ENCODE data around the gene PC. TPM values are rescaled to one million over a fixed set of nuclear protein-coding genes. Genes with fewer than 3 reads are reported as not detected.

The PC gene
- total RNA-seq, 3 donors from 2014 or later, result 20.0 to 43.8 (median 43.3) TPM

GRCh38 chr11:66891851-66892660, 66.1 kb downstream of the PC start:
- intact Hi-C loops (cut with DNase I, micrococcal nuclease), result no loop called here
- Histone ChIP-seq H3K4me1 (ENCODE audit: low read depth) (no peaks in the 10 kb centered on the region), H3K36me3 (ENCODE audit: low read depth) (no peaks in the 10 kb centered on the region), H3K4me3 (no peak overlapping the region), H3K9me3 (no peaks in the 10 kb centered on the region)
- DNase-seq, result peak in 2 of 3 donors; percentile 32 to 33
- ATAC-seq, result peak; percentile 98
- no peak for TF ChIP-seq CTCF (IDR thresholded peaks at IDR 0.05)

DNA sequence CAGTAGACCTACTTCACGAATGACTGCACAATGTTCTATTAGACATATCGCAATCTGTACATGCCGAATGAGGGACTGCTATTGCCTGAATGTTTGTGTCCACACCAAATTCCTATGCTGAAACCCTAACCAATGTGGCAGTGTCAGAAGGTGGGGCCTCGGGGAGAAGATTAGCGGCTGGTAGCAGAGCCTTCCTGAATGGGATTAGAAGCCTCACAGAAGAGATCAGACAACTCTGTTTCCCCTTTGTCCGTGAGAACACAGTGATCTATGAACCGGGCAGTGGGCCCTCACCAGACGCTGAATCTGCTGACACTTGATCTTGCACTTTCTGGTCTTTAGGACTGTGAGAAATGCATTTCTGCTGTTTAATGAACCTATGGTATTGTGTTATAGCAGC, 68.2 kb downstream of the PC start:
- TF ChIP-seq CTCF (IDR thresholded peaks at IDR 0.05), result no peak
- no peaks in the 10 kb centered on the region for H3K36me3 ChIP-seq (ENCODE audit: low read depth)
- H3K4me1 ChIP-seq (ENCODE audit: low read depth), result no peaks in the 10 kb centered on the region
- no peak for DNase-seq
- intact Hi-C loops (cut with DNase I, micrococcal nuclease), result no loop called here
- H3K4me3 ChIP-seq, result no peak overlapping the region
- ATAC-seq, result no peak
- no peaks in the 10 kb centered on the region for H3K9me3 ChIP-seq

DNA sequence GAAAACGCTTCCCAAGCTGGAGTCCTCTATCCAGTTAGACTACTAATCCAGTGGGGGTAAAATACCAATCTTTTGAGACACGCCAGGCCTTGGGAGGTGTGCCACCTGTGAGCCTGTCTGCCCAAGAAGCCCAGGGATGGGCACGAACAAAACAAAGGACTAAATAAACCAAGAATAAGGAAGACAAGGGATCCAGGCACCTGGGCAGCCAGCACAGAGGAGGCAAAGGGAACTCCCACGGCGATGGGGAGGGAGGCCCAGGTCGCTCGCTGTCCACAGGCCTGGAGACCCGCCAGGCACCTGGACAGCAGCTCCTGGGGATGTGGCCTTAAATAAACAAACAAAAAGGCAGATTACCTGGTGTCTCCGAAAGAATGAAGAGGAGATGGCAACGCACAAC, 69.9 kb downstream of the PC start:
- no peak overlapping the region for H3K4me3 ChIP-seq
- H3K4me1 ChIP-seq (ENCODE audit: low read depth), result no peaks in the 10 kb centered on the region
- ATAC-seq, result no peak
- no peaks in the 10 kb centered on the region for H3K36me3 ChIP-seq (ENCODE audit: low read depth)
- H3K9me3 ChIP-seq, result no peaks in the 10 kb centered on the region
- TF ChIP-seq CTCF (IDR thresholded peaks at IDR 0.05), result no peak
- intact Hi-C loops (cut with DNase I, micrococcal nuclease), result no loop called here
- DNase-seq, result peak in 1 of 3 donors; percentile 17

GRCh38 chr11:66887526-66887925, 70.7 kb downstream of the PC start:
- Histone ChIP-seq H3K36me3 (ENCODE audit: low read depth) (no peaks in the 10 kb centered on the region), H3K4me1 (ENCODE audit: low read depth) (peaks cover 4% of the 10 kb centered on the region), H3K4me3 (no peak overlapping the region), H3K9me3 (no peaks in the 10 kb centered on the region)
- ATAC-seq (no peak), DNase-seq (peak in 1 of 3 donors; percentile 12)
- no peak for TF ChIP-seq CTCF (IDR thresholded peaks at IDR 0.05)
- intact Hi-C loops (cut with DNase I, micrococcal nuclease), result no loop called here

DNA sequence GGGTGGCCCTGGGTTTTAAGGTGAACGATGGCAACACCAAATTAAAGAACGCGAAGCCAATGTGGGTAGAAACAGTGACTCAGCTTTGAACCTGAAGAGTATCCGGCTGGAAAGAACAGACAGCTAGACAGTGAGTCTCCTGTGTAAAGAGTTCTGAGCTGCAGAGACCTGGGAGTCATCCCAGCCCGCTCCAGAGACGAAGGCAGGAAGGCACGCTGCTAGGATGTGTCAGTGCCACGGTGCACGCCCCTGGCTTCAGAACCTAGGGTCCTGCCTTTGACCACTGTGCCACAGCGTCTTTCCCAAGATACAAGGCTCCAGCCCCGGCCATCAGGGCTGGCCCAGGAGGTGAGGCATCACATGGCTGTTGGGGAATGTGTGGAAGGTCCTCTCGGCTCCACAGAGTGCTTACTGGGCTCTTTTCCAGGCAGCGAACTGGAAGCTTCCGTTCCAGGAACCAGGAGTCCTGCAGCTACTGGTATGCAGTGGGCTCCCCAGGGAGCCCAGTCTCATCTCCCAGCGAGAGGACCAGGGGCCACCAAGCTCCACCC, 71.4 kb downstream of the PC start:
- ATAC-seq, result no peak
- Histone ChIP-seq H3K4me3 (no peak overlapping the region), H3K4me1 (ENCODE audit: low read depth) (peaks cover 4% of the 10 kb centered on the region), H3K9me3 (no peaks in the 10 kb centered on the region), H3K36me3 (ENCODE audit: low read depth) (no peaks in the 10 kb centered on the region)
- TF ChIP-seq CTCF (IDR thresholded peaks at IDR 0.05), result no peak
- intact Hi-C loops (cut with DNase I, micrococcal nuclease), result no loop called here
- DNase-seq, result peak in 1 of 3 donors; percentile 16

Measured in mucosa of descending colon (tissue), 3 donors.